HTR-8/SVneo (cell line): ENCODE measurements around the gene USP9X.
"Not testable (repeated sequence)": the region's sequence is repeated elsewhere in the genome, so short reads cannot be mapped to it uniquely, and the experiment has no call there.

Experiments used
- DNase-seq: peaks from one replicate; pipeline ENCODE4 v3.0.0; 2011; ENCODE audit warnings: low spot score, mixed read lengths; ENCODE audit not compliant: insufficient read length
- FAIRE-seq: peaks from 2 replicates; lab custom pipeline; 2011; peaks lifted over from hg19 to GRCh38; lab: Jason Lieb, UNC

The USP9X gene

DNA sequence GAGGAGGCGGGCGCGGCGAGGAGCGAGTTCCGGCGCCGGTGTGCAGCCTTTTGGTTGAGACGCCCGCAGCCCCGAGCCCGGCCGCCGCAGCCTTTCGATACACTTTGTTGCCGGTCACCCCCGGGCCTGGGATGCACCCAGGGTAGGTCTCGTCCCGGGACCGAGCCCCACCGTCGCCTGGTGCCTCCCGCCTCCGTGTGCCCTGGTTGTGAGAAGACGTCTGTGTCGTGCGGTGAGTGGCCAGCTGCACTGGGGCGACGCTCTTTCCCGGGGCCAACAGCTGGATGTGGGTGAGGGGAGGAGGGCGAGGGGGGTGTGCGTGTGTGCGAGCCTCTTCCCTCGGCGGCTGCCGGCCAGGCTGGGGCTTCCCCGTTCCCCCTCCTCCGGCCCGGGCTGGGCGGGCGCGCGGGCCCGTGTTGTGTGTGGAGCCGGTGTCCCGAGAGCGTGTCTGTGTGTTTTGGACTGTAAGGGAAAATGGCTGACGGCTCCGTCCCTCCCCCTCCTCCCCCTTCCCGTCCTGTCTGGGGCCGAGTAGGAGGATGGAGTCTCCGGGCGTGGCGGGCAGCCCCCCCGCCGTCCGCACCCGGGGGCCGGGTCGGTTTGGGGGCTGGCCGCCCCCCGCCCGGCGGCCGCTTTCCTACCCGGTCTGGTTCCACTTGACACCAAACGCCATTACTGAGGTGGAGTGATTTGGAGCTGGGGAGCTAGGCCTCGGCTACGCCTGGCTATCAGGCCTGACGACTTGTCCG lies 807 bp downstream of the USP9X start:
- DNase-seq (peak; percentile 29), FAIRE-seq (peak; percentile 85)

GRCh38 chrX:41086627-41086932 lies 1.3 kb downstream of the USP9X start:
- FAIRE-seq (no peak), DNase-seq (no peak)

DNA sequence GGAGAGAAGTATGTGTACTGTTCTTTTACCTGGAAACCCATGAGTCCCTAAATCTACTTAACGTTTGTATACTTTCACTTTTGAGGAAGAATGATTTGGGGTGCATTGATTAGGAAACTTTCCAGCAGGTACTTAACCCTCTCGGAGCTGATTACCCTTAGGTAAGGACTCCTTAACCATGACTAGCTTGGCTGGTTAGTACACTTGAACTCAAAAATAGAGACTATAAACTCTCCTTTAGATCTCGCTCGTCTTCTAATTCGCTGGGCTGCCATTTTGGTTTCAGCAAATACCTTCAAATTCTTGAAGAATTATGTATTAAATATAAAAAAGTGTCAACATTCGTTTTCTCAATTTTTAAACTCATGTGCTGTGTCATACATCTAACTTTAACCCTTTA lies 2.0 kb downstream of the USP9X start:
- FAIRE-seq (no peak), DNase-seq (no peak)

GRCh38 chrX:41090568-41091238 lies 5.5 kb downstream of the USP9X start:
- DNase-seq, result no peak
- FAIRE-seq, result no peak

DNA sequence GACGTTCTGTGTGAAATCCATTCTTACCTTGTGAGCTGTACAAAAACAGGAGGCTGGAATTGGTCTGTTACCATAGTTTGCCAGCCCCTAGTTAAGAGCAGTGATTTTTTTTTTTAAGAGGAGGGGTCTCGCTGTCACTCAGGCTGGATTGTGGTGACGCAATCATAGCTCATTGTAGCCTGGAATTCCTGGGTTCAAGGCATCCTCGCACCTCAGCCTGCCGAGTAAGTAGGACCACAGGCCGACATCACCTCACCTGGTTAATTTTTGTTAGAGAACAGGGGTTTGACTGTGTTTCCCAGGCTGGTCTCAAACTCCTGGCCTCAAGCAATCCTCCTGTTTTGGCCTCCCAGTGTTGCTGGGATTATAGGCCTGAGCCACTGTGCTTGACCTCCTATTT lies 7.5 kb downstream of the USP9X start:
- DNase-seq (no peak), FAIRE-seq (no peak)

GRCh38 chrX:41095174-41095573 lies 9.9 kb downstream of the USP9X start:
- FAIRE-seq (no peak), DNase-seq (no peak)

GRCh38 chrX:41095908-41096307 lies 10.7 kb downstream of the USP9X start:
- DNase-seq (no peak), FAIRE-seq (peak; percentile 23)

DNA sequence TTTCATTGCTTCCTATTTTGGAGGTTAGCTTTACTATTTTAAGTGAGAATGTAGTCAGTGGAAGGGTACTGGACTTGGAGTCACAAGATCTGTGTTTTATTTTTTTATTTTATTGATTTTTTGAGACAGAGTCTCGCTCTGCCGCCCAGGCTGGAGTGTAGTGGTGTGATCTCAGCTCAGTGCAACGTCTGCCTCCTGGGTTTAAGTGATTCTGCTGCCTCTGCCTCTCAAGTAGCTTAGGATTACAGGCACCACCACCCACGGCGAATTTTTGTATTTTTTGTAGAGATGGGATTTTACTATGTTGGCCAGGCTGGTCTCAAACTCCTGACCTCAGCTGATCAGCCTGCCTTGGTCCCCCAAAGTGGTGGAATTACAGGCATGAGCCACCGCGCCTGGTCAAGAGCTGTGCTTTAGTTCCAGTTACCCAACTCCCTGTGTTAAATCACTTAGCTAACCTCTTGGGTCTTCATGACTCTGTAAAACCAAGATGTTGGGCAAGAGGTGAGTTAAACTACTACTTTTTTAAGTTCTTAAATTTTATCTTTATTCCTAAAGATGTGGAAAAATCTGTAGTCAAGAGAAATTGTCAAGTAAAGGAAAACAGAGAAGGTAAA lies 11.2 kb downstream of the USP9X start:
- no peak for DNase-seq
- no peak for FAIRE-seq

DNA sequence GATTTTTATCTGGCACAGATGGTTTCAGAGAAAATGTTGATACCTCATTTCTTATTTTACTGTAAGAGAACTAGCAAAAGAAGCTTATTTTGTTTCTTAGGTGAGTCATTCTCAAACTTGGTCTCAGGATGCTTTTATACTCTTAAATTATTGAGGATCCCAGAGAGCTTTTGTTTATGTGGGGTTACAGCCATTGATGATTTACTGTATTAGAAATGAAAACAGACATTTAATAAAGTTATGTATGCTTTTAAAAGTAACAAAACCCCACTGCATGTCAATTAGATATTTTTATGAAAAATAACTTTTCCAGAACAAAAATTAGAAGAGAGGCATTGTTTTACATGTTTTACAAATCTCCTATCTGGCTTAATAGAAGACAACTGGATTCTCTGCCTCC lies 12.1 kb downstream of the USP9X start:
- no peak for FAIRE-seq

DNA sequence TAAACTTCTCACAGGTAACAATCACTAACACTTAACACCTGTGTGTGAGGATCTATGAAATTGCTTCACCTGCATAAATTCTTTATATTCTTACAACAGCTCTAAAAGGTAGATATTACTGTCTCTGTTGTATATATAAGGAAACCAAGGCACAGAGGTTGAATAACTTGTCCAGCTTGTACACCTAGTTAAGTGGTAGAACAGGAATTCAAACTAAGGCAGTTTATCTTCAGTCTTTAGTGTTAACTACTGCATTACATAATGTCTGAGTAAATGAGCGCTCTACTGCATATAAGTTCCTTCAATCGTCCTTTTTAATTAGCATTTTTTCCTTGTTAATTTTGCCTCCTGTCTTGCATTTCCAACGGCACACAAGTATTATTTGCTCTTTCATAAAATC lies 15.0 kb downstream of the USP9X start:
- FAIRE-seq, result no peak
- DNase-seq, result no peak

More for the DNA sequence above, 12.1 kb downstream of the USP9X start:
- no peak for DNase-seq

DNA sequence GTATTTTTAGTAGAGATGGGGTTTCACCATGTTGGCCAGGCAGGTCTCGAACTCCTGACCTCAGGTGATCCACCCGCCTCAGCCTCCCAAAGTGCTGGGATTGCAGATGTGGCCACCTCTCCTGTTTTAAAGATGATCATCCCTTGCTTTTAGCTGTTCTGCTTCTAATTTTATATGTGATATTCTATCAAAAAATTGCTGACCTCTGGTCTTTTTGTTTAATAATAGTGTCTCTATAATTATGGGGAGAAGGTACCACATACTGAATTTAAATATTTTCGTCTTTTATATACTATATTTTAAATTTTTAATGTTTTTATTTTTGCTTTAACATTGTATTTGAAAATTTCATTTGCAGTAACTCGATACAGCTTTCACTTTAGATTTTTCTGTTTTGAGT lies 15.6 kb downstream of the USP9X start:
- FAIRE-seq, result no peak

GRCh38 chrX:41105005-41105404 lies 19.8 kb downstream of the USP9X start:
- DNase-seq, result no peak
- FAIRE-seq, result peak; percentile 42

More for the DNA sequence above, 15.6 kb downstream of the USP9X start:
- no peak for DNase-seq

- not testable (repeated sequence) for DNase-seq, FAIRE-seq
These were observed 21.0 kb downstream of the USP9X start for GRCh38 chrX:41106257-41106656.

- DNase-seq (no peak), FAIRE-seq (peak; percentile 44)
These were observed 22.8 kb downstream of the USP9X start for GRCh38 chrX:41108007-41108406.

DNA sequence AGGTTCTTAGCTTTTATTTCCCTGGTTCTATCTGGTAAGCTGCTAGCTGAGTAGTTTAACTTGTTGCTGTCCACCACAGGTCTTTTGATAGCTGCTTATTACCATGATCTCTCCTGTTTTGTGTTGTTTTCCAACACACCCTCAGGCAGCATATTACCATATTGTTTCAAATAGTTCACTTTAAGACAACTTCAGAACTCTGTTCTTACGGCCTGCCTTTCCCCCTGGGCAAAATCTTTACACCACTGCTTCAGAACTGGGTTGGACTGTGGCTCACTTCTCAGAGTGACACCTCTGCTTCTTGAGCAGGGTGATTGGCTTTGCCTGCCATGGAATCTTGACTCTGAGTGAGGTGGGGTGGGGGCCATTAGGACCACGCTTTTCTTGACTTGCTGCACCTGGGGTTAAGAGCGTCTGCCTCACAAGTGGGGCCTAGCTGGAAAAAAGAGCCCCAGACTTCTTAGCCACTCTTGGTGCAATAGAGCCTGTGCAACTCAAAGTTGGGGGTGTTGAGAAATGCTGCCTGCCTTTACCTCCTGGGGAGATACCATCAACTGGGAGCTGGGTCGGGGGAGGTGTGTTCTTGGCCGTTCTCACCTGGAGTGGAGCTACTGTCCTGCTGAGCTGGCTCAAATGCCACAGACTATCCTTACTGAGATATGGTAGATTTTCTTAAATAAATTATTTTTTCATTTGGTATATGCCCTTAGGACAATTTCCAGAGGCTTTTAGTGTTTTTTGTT lies 23.4 kb downstream of the USP9X start:
- no peak for FAIRE-seq
- no peak for DNase-seq

DNA sequence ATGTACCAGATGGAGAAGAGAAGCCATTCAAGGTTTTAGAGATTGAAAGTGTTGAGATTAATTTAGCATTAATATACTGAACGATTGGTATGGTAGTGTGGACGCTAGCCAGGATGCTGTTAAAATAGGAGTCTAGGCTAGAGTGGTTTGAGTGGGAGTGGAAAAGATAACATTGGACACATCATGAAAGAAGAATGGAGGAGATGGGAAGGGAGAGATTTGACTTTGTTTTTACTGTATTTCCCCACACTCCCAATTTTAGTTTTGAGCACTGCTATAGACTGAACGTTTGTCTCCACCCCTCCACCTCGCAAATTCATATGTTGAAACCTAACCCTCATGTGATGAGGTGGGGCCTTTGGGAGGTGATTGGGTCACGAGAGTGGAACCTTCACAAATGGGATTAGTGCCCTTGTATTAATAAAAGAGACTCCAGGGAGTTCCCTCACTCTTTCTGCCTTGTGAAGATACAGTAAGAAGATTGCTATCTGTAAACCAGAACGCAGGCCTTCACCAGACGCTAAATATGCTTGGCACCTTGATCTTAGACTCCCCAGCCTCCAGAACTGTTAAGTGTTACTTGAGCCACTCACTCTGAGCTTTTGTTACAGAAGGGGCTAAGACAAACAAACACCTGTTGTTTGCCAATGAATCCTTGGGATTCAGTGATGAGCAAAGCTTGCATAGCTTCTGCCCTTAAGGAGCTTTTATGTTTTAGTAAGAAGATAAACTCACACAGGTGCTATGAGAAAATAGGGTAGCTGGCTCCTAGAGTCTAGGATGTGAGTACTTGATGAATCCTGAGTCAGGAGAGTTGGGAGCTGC lies 25.8 kb downstream of the USP9X start:
- DNase-seq, result no peak

DNA sequence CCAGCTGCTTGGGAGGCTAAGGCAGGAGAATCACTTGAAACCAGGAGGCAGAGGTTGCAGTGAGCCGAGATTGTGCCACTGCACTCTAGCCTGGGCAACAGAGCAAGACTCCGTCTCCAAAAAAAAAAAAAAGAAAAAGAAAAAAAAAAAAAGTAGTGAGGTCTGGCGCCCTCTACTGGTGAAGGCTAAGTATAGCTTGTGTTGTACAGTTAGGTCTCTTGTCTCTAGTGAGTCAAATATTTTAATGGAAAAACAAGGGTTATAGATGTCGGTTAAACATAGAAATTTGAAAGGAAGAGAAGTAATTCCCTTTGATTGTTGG lies 29.8 kb downstream of the USP9X start:
- DNase-seq, FAIRE-seq: not testable (repeated sequence)

More for the DNA sequence above, 25.8 kb downstream of the USP9X start:
- peak; percentile 57 for FAIRE-seq

DNA sequence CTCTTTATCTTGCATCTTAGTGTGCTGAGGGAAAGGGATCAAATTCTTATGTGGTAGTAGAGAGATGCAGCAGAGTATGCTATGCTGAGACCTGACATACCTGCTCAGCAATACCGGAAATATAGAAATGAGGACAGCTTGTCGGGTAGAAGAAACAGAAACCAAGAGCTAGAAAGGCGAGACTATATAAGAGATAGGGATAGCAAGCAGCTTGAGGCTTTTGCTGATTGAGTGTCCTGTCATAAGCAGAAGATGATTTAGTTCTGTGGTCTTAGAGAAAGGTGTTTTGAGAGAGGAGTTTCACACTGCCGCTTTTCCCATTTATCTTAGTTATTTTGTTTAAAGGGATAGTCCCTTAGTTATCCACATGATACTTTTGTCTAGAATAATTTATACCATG lies 31.7 kb downstream of the USP9X start:
- no peak for DNase-seq
- peak; percentile 16 for FAIRE-seq

- no peak for FAIRE-seq
These were observed 32.9 kb downstream of the USP9X start for GRCh38 chrX:41118156-41118555.

GRCh38 chrX:41119803-41120202 lies 34.6 kb downstream of the USP9X start:
- FAIRE-seq, result no peak
- DNase-seq, result no peak

More at GRCh38 chrX:41118156-41118555, 32.9 kb downstream of the USP9X start:
- no peak for DNase-seq
